Stimulated activated CD4-positive, alpha-beta T cell treated with anti-CD3 and anti-CD28 coated beads, Interleukin-1b, Interleukin-23, amount 100 ng/mL, for 4 hours (primary cell): ENCODE results near the gene LILRA6.
"Not testable (repeated sequence)": the region's sequence is repeated elsewhere in the genome, so short reads cannot be mapped to it uniquely, and the experiment has no call there.

Source experiments
- DNase-seq, 2 donors: peaks; one replicate each; pipeline ENCODE4 v3.0.0-alpha.2; 2020; ENCODE audit warnings: low read depth in 2 of 2

LILRA6 gene

GRCh38 chr19:54242646-54243045, at the start of gene LILRA6:
Gene LILRA6 (minus strand): TSS chr19:54242790.
- DNase-seq, result not testable (repeated sequence)

- not testable (repeated sequence) for DNase-seq
Observed at GRCh38 chr19:54289160-54289559, 46.6 kb upstream of the LILRA6 start.

- no peak for DNase-seq
Observed at GRCh38 chr19:54287456-54287855, 44.9 kb upstream of the LILRA6 start.

- not testable (repeated sequence) for DNase-seq
Observed at GRCh38 chr19:54286283-54286682, 43.7 kb upstream of the LILRA6 start.

- not testable (repeated sequence) for DNase-seq
Observed at GRCh38 chr19:54285427-54286056, 43.0 kb upstream of the LILRA6 start.

GRCh38 chr19:54282686-54283470, 40.3 kb upstream of the LILRA6 start:
- no peak for DNase-seq

GRCh38 chr19:54281729-54282075, 39.1 kb upstream of the LILRA6 start:
- not testable (repeated sequence) for DNase-seq

- DNase-seq, result no peak
Observed at GRCh38 chr19:54281007-54281728, 38.6 kb upstream of the LILRA6 start, which contains the start of gene LILRB2. Gene LILRB2 (minus strand): TSS chr19:54281110. CDS start chr19:54280496, 614 bp downstream.

GRCh38 chr19:54280441-54280840, 37.9 kb upstream of the LILRA6 start:
- DNase-seq, result not testable (repeated sequence)

- not testable (repeated sequence) for DNase-seq
Observed at GRCh38 chr19:54280025-54280424, 37.4 kb upstream of the LILRA6 start.

GRCh38 chr19:54279406-54279962, 36.9 kb upstream of the LILRA6 start:
- no peak for DNase-seq

GRCh38 chr19:54278571-54279195, 36.1 kb upstream of the LILRA6 start:
- DNase-seq, result not testable (repeated sequence)

- not testable (repeated sequence) for DNase-seq
Observed at GRCh38 chr19:54278056-54278455, 35.5 kb upstream of the LILRA6 start.

- not testable (repeated sequence) for DNase-seq
Observed at GRCh38 chr19:54277111-54277615, 34.6 kb upstream of the LILRA6 start.

GRCh38 chr19:54275951-54276350, 33.4 kb upstream of the LILRA6 start:
- DNase-seq, result no peak

GRCh38 chr19:54274516-54274915, 31.9 kb upstream of the LILRA6 start:
- not testable (repeated sequence) for DNase-seq

- no peak for DNase-seq
Observed at GRCh38 chr19:54273821-54274220, 31.2 kb upstream of the LILRA6 start.

- DNase-seq, result not testable (repeated sequence)
Observed at GRCh38 chr19:54272181-54272580, 29.6 kb upstream of the LILRA6 start.

GRCh38 chr19:54271587-54271986, 29.0 kb upstream of the LILRA6 start:
- DNase-seq, result not testable (repeated sequence)

GRCh38 chr19:54271106-54271505, 28.5 kb upstream of the LILRA6 start:
- DNase-seq, result no peak

GRCh38 chr19:54268936-54269335, 26.3 kb upstream of the LILRA6 start:
- no peak for DNase-seq
